ENCODE measurements around the gene JAG2.

- no peak for TF ChIP-seq ZNF561 (tag by site-specific recombination; IDR thresholded peaks at IDR 0.05; ENCODE audit: borderline replicate concordance)
- TF ChIP-seq CTCF (tag by site-specific recombination; IDR thresholded peaks at IDR 0.05), result no peak
- no peak for TF ChIP-seq FEZF1 (tag by site-specific recombination; IDR thresholded peaks at IDR 0.05)
Measured at GRCh38 chr14:105117257-105117646, 51.3 kb downstream of the JAG2 start.
